Amniotic epithelial cell (primary cell): Measurements from ENCODE around the gene TBC1D22A.
"Not testable (repeated sequence)": the region's sequence is repeated elsewhere in the genome, so short reads cannot be mapped to it uniquely, and the experiment has no call there.

ENCODE experiments used
- DNase-seq: peaks from one replicate; pipeline ENCODE4 v3.0.0-alpha.2; 2010; ENCODE audit warnings: low read depth

Gene TBC1D22A

DNA sequence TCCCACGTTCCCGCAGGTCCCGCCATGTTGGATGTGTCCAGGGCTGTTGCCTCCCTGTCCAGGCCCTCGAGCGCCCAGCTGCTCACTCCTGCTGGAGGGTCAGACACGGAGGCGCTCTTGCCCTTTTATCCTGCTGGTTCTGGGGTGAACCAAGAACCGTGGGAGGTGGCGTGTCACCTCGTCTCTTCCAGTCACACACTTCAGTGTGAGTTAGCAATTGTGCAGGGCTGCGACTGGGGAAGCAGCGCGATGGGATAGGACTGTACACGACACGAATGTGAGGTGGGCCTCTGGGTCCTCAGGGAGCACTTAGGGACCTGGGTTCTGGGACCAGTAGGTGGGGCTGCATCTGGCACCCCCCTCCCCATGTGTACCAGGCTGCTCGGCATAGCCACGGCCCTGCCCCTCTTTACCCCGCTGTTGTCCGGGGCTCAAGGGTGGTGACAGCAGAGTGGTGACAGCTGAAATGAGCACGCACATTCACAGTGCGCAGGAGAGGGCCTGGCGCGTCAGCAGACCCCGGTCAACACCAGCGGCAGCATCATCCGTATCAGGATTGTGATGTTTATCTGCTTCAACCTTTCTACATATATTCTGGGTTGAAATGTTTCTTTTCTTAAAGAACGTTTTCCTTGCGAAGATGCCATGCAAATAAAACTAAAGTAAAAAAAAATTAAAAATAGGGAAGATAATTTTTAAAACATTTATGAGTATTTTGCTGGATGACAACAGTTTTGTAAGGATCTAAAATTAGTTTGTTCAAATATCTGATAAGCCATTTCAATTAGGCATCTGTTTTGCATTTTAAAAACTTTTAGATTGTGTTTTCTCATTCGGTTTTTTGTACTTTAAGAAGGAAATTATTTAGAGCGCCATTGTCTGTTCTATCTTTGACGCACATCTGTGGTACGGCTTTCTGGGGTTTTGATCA, 210.7 kb downstream of the TBC1D22A start:
- DNase-seq: no peak

DNA sequence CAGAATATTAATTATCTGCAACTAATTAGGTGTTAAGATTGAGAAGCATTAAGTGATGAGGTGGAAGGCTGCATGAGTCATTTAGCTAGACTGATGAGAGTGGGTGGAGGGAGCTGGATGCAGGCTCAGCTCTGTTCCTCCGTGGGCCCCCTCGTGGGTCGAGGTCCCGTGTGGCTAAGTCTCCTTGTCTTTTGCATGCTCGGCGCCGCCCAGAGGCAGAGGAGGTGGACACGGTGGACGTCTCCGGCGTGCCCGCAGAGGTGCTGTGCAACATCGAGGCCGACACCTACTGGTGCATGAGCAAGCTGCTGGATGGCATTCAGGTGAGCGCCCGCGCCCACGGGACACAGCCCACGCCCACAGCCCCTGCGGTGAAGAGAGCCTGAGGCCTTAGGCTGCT, 211.6 kb downstream of the TBC1D22A start:
- DNase-seq: no peak

DNA sequence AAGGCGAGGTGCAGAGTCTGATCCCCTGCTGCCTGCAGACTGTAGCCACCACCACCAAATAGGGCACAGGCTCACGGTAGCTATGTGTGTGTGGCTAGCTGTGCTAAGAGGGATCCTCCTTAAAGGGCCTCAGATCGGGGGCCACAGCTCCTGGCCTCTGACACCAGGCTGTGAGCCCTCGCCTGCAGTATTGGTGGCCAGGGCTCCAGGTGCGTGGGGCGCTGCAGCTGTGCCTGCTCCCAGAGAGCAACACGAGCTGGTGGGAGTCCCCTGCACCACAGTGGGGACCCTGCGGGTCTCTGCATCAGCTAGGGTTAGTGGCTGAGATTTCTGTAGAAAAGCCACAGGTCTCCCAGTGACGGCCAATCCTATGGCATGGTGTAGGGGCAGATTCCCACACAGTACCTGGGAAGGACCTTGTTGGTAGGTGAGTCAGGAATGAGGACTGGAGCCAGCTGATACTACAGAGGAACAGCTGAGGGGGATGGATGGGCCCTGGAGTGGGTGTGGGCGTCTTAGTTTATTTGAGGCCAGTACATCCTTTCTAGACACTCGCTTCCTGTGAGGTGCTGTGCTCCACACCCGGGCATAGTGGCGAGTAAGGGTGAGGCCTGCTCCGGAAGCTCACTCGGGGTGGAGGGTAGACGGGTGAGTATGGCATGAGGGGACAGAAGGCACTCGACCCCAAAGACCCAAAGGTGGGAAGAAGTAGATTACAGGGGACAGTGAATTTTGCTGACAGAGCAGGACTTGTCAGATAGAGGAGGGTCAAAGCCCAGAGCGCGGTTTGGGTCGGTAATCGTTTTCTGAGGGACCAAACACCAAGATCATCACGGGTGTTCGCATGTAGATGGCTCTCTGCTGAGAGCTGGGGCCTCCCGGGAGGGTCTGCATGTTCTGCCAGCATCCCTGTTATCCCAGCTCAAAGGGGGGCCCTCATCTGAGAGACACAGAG, 212.5 kb downstream of the TBC1D22A start:
- DNase-seq: no peak

DNA sequence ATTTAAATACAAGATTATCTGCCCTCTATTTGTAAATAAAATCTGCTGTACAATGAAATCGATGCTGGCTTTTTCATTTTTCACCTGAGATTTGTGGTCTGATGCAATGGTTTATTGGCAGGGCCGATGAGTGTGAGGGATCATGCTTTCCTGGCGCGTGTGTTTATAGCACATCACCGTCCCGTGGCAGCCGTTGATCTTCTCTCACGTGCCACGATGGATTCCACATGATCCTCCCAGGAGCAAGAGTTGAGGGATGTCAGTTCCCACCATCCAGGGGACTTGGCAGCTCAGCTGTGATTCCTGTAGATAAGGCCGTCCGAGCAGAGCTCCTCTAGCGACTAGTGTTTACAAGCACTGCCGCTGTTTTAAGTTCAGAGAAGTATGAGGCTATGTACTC, 213.7 kb downstream of the TBC1D22A start:
- no peak for DNase-seq

- DNase-seq: no peak
These were observed 214.1 kb downstream of the TBC1D22A start for GRCh38 chr22:46976598-46976997.

DNA sequence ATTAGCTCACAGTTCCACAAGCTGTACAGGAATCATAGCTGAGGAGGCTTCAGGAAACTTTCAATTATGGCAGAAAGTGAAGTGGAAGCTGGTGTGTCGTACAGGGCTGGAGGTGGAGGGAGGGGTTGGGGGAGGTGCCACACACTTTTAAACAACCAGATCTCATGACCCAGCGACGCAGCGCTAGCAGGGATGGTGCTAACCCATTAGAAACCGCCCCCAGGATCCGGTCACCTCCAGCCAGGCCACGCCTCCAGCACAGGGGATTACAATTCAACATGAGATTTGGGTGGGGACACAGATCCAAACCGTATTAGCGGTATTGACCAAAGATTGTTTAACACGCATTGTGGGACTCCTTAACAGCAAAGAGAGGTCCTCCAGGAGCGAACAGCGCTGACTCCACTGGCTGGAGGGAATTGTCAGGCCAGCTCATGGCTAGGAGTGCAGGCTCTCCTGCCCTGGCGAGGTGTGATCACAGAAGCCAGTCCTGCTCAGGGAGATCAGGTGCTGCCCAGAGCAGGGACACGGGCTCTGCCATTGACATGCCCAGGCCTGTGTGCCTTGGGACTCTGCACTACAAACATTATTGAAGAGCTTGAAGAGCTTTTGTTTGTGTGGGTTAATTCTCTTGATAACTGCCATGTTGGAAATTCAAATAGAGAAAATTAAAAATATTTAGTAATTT, 215.3 kb downstream of the TBC1D22A start:
- no peak for DNase-seq

- DNase-seq: not testable (repeated sequence)
These were observed 216.2 kb downstream of the TBC1D22A start for GRCh38 chr22:46978668-46979067.

DNA sequence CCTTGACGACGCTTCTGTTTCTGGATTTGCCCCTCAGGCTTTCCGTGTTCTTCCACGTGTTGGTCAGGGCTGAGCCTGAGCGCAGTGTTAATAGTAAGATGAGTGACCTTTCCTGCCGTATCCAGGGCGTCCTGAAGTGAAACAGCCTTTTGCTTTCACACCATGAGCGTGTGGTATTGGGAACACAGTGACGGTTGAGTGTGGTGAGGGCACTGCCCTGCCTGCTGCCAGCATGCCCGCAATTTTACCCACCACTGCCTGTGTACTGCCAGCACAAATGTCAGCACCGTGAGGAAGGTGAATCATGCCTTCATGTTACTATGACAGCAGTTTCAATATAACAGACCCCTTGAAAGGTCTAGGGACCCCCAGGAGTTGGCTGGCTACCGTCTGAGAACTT, 217.1 kb downstream of the TBC1D22A start:
- DNase-seq: no peak

GRCh38 chr22:46980392-46980791, 217.9 kb downstream of the TBC1D22A start:
- DNase-seq: no peak

DNA sequence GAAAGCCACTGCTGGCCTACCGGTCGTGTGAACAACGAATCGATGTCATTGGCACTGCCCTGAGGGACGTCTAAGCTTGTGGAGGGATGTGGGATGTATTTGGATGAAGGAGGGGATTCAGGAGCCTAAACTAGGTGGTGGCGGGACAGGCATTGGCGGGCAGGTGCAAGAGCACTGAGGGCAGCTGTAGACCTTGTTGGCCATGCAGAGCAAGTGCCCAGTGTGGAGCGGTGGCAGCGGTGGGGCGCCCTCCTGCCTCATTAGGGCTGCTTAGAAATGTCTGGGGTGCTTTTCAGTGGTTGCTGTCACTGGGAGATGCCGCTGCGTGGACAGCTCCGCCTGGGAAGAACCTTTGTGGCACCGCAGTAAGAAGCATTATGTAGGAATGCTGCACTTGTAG, 220.2 kb downstream of the TBC1D22A start:
- DNase-seq: no peak

DNA sequence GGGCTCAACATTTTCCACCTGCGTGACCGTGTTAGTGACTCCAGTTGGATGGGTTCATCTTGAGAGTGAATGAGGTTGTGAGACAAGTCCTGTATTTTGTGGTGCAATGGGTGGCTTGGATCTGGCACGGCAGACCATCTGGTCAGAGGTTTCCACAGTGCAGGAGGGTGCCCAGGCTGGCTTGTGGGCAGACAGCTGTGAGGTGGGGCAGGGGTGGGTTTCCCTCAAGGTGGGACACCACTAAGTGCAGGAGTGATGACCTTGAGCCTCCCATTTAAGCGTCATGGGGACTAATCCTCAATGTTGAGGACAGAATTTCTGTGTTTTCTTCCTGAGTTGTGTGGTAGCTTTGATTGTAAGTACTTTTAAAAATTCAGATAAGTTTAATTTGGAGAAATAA, 220.6 kb downstream of the TBC1D22A start:
- DNase-seq: no peak

DNA sequence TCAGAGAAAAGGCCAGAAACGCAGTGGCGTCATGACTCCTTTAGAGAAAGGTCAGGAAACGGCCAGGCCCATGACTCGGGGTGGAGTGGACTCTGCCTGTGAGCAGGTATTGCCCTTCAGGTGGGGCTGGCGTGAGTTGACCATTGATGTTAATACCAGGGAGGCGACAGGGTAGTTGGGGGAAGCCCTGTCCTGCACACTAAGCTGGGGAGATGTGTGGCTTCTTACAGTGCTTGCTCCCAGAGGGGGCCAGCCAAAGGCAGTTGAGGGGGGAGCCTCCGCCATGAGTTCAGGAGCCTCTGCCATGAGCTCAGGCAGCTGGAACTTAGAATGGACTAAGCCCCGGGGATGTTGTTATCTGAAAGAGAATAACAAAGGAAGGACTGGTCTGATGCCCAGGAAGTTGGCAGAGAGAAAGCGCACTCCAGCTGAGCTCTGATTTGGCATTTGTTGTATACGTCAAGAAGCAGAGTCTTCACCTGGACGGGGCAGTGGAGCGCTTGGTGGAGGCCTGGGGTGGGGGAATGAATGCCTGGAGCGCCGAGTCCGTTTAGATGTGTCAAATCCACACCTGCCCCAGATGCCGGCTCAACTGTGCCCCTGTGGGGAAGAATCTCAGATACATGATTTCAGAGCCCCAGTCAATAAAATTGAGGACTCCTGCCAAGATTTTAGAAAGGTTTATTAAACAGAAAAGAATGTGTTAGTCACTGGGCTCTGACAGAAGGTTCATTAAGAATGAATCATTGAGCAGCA, 222.5 kb downstream of the TBC1D22A start:
- DNase-seq: peak; percentile 60

DNA sequence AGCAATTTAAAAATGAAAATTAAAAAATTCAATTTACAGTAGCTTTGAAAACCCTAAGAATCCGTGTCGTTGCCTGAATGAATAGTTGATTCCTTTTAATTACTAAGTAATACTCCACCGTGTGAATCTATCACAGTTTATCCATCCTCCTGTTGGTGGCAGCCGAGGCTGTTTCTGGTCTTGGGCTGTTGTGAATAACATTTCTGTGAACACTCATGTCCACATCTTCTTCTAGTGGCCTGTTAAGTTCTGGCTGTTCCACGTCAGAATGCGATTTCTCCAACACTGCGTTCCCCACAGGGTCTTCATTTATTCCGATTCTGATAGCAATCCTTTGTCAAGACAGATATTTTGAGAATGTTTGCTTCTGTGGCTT, 223.0 kb downstream of the TBC1D22A start:
- DNase-seq: peak; percentile 44

GRCh38 chr22:46986788-46987187, 224.3 kb downstream of the TBC1D22A start:
- DNase-seq: no peak

DNA sequence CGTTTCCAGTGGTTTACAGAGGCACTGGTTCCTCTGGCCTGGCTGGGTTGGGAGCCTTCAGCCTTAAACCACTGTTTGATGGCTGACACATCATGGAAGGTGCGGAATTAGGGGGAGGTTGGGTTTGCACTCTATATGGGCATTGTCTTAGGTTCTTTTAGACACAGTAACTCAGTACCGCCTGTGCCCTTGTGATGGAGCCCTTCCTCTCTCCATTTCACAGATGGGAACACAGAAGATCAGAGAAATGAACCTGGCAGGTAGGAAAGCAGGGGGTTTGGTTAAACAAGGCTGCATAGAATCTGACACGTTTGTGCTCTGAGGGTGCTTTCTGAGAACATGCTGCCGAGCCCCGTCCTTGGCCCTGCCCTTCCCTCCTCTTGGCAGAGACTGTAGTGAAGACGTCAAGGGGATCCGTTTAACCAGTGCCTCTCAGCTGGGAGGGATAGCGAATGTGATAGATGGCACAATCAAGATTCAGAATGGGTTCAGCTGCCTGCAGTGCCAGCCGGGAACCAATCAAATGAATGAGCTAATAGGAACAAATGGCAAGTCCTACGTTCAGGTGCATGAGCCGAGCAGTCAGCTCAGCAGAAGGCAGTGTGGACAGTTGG, 228.6 kb downstream of the TBC1D22A start:
- DNase-seq: no peak

DNA sequence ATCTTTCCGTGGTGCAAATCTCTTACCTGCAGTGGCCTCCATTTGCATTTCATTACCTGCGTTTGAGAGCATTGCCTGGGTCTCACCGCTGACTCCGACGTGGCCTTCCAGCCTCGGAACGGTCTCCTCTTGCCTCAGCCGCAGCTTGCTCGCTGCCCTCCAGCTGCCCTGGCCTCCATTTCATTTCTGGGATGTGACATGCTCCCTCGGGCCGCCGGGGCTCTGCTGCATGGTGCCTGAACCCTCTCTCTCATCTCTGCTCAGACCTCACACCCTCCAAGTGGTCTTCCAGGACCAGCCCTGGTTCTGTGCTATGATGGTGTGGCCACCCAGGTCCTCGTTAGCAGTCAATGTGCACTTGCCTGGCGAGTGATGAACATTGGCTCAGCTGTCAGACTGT, 229.2 kb downstream of the TBC1D22A start:
- no peak for DNase-seq

- no peak for DNase-seq
These were observed 229.8 kb downstream of the TBC1D22A start for GRCh38 chr22:46992121-46992731.

- no peak for DNase-seq
These were observed 231.2 kb downstream of the TBC1D22A start for GRCh38 chr22:46993633-46994032.

DNA sequence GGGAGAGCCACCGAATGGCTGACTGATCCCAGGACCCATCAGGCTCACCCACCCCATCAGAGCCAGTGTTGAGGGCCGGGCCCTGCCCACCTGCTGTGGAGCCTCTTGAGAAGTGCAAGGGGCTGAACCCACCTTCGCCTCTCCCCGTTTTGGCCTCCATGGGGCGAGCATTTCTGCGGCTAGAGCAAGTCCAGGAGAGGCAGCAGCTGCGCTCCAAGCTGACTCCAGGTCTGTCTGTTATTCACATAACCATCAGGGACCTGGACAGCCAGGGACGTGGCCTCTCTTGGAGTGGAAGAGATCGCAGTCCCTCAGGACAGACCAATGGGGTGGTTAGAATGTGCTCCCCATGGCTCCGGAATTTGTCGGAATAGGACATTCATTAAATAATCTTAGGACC, 231.8 kb downstream of the TBC1D22A start:
- no peak for DNase-seq

DNA sequence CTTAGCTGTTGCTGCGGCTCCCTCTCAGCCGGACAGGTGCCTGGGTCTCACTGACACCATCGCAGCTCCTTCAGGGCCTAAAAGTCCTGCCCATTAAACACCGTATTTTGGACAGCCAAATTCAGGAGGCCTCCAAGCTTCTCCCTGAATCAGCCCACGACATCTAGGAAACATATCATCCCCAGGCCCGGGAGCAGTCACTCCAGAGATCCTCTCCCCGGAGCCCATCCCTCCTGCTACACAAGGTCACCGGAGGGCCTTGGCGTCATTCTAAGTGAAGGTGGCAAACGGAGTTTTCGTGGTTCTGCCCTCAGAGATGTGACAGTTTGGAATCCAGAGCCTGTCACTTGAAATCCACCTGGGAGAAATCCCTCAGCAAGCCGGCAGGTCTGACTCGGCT, 232.5 kb downstream of the TBC1D22A start:
- DNase-seq: no peak
